WERI-Rb-1 (cell line): Measurements from ENCODE around the gene NUP43.

Experiments
- DNase-seq: peaks from one replicate; pipeline ENCODE4 v3.0.0-alpha.2; 2020
- H3K27ac ChIP-seq: fragments of 250-450 bp; sonication (Bioruptor Pico); 2 replicates; pipeline ENCODE4 v1.5.1; 2020; ENCODE audit warnings: mild to moderate bottlenecking, moderate library complexity
- H3K27me3 ChIP-seq: fragments of 250-450 bp; sonication (Bioruptor Pico); 2 replicates; pipeline ENCODE4 v1.5.1; 2021; ENCODE audit warnings: mild to moderate bottlenecking, low read depth, moderate library complexity; ENCODE audit not compliant: insufficient read depth, severe bottlenecking
- H3K36me3 ChIP-seq: fragments of 250-450 bp; sonication (Bioruptor Pico); 2 replicates; pipeline ENCODE4 v1.5.1; 2020; ENCODE audit warnings: mild to moderate bottlenecking, moderate library complexity
- H3K4me3 ChIP-seq: 2 replicates; pipeline ENCODE4 v1.5.1; 2011; ENCODE audit warnings: low read depth, mild to moderate bottlenecking, control low read depth, low read length
- H3K9me3 ChIP-seq: fragments of 250-450 bp; sonication (Bioruptor Pico); 2 replicates; pipeline ENCODE4 v1.5.1; 2021; ENCODE audit warnings: mild to moderate bottlenecking, moderate library complexity; ENCODE audit not compliant: severe bottlenecking
- CTCF ChIP-seq: IDR thresholded peaks from 2 replicates; pipeline ENCODE4 v1.5.1; 2011; ENCODE audit warnings: low read depth, mild to moderate bottlenecking, control low read depth, inconsistent platforms, low read length

NUP43 gene

DNA sequence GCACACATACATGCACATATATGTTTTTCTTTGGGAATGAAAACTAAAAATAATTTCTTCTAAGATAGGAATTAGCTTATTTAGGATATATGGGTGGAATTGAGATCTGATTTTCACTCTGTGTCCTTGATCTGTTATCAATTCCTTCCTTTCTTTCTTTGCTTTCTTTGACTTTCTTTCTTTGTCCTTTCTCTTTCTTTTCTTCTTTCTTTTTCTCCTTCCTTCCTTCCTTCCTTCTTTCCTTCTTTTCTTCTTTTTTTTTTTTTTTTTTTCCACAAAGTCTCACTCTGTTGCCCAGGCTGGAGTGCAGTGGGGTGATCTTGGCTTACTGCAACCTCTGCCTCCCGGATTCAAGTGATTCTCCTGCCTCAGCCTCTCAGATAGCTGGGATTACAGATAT lies 31.3 kb upstream of the NUP43 start:
- no peak overlapping the region for H3K27ac ChIP-seq
- H3K36me3 ChIP-seq = peaks cover 55% of the 10 kb centered on the region
- TF ChIP-seq CTCF = no peak
- no peak overlapping the region for H3K4me3 ChIP-seq
- H3K27me3 ChIP-seq = no peaks in the 10 kb centered on the region
- no peak for DNase-seq
- no peaks in the 10 kb centered on the region for H3K9me3 ChIP-seq

DNA sequence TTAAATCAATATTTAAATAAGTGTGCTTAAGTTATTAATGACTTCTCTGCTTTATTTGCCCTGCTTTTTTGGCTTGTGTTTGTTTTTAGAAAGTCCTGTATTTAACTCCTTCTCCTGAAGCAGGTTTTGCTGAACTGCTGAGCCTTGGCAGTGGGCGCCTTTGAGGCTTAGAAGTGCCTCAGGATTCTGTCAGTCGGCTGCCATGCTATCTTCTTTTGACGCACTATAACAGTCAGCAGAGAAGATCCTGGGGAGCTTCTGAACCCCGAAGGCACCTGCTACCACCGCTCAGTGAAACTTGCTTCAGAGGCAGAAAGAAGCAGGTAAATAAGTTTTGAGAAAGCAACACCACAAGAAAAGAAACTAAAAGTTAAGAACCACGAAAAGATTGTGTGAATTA lies 25.6 kb upstream of the NUP43 start:
- H3K4me3 ChIP-seq = no peak overlapping the region
- TF ChIP-seq CTCF = no peak
- H3K27ac ChIP-seq = no peak overlapping the region
- no peaks in the 10 kb centered on the region for H3K27me3 ChIP-seq
- DNase-seq = no peak
- H3K9me3 ChIP-seq = no peaks in the 10 kb centered on the region
- peaks cover 52% of the 10 kb centered on the region for H3K36me3 ChIP-seq

GRCh38 chr6:149771185-149771584 lies 24.9 kb upstream of the NUP43 start:
- H3K36me3 ChIP-seq = peaks cover 53% of the 10 kb centered on the region
- no peak for DNase-seq
- H3K27me3 ChIP-seq = no peaks in the 10 kb centered on the region
- H3K4me3 ChIP-seq = no peak overlapping the region
- H3K27ac ChIP-seq = no peak overlapping the region
- H3K9me3 ChIP-seq = no peaks in the 10 kb centered on the region
- no peak for TF ChIP-seq CTCF

DNA sequence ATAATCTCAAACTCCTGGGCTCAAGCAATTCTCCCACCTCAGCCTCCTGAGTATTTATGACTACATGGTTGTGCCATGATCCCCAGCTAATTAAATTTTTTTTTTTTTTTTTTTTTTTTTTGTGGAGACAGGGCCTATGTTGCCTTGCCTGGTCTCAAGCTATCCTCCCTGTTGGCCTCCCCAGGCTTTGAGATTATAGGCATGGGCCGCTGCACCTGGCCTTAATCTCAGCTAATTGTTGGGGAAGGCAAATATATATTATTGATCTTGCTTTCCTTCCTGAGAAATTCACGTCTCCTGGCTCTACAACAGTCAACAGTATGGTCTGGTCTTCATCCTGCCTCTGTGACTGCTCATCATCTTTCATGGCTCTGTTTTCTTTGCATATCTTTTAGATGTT lies 23.3 kb upstream of the NUP43 start:
- DNase-seq = no peak
- no peak for TF ChIP-seq CTCF
- no peaks in the 10 kb centered on the region for H3K27me3 ChIP-seq
- H3K36me3 ChIP-seq = peaks cover 46% of the 10 kb centered on the region
- H3K4me3 ChIP-seq = no peak overlapping the region
- peaks cover 4% of the 10 kb centered on the region for H3K9me3 ChIP-seq
- no peak overlapping the region for H3K27ac ChIP-seq

GRCh38 chr6:149766156-149766769 lies 19.9 kb upstream of the NUP43 start:
- peaks cover 4% of the 10 kb centered on the region for H3K9me3 ChIP-seq
- DNase-seq = no peak
- no peak overlapping the region for H3K4me3 ChIP-seq
- no peak for TF ChIP-seq CTCF
- H3K36me3 ChIP-seq = peaks cover 20% of the 10 kb centered on the region
- H3K27me3 ChIP-seq = no peaks in the 10 kb centered on the region
- H3K27ac ChIP-seq = no peak overlapping the region

GRCh38 chr6:149763866-149764265 lies 17.5 kb upstream of the NUP43 start:
- no peaks in the 10 kb centered on the region for H3K27me3 ChIP-seq
- peaks cover 4% of the 10 kb centered on the region for H3K9me3 ChIP-seq
- no peak overlapping the region for H3K4me3 ChIP-seq
- no peak overlapping the region for H3K27ac ChIP-seq
- TF ChIP-seq CTCF = no peak
- H3K36me3 ChIP-seq = peaks cover 29% of the 10 kb centered on the region
- DNase-seq = no peak
